ENCODE results near the gene RTP5.
"Not testable (repeated sequence)": the region's sequence is repeated elsewhere in the genome, so short reads cannot be mapped to it uniquely, and the experiment has no call there.

The RTP5 gene

GRCh38 chr2:241904011-241904718 is 34.6 kb downstream of the RTP5 start:
- DNase-seq, result no peak

GRCh38 chr2:241904791-241905710 is 35.5 kb downstream of the RTP5 start:
- DNase-seq, result no peak

- DNase-seq, result no peak
Measured at GRCh38 chr2:241905716-241906377, 36.3 kb downstream of the RTP5 start.

GRCh38 chr2:241906378-241906770 is 36.8 kb downstream of the RTP5 start:
- DNase-seq, result not testable (repeated sequence)

- DNase-seq, result no peak
Measured at GRCh38 chr2:241906826-241907570, 37.5 kb downstream of the RTP5 start.

GRCh38 chr2:241907831-241908230 is 38.3 kb downstream of the RTP5 start:
- DNase-seq, result not testable (repeated sequence)

- no peak for DNase-seq
Measured at GRCh38 chr2:241908686-241909420, 39.3 kb downstream of the RTP5 start.

- no peak for DNase-seq
Measured at GRCh38 chr2:241909769-241910168, 40.2 kb downstream of the RTP5 start.

GRCh38 chr2:241910604-241911520 is 41.3 kb downstream of the RTP5 start:
- DNase-seq, result no peak

- no peak for DNase-seq
Measured at GRCh38 chr2:241911551-241911950, 42.0 kb downstream of the RTP5 start.

GRCh38 chr2:241912021-241912555 is 42.6 kb downstream of the RTP5 start:
- DNase-seq, result no peak

- no peak for DNase-seq
Measured at GRCh38 chr2:241913703-241914102, 44.2 kb downstream of the RTP5 start.

- DNase-seq, result no peak
Measured at GRCh38 chr2:241914542-241914941, 45.0 kb downstream of the RTP5 start.

- not testable (repeated sequence) for DNase-seq
Measured at GRCh38 chr2:241921631-241922030, 52.1 kb downstream of the RTP5 start.

- DNase-seq, result no peak
Measured at GRCh38 chr2:241922411-241922810, 52.9 kb downstream of the RTP5 start.

GRCh38 chr2:241922816-241923601 is 53.5 kb downstream of the RTP5 start:
- DNase-seq, result not testable (repeated sequence)

Data from hematopoietic multipotent progenitor cell treated with erythropoietin and hydrocortisone succinate and interleukin-3 and kit ligand, for 6 days (in vitro differentiated cells).